ENCODE results near the gene EEIG2.
"Not testable (repeated sequence)": the region's sequence is repeated elsewhere in the genome, so short reads cannot be mapped to it uniquely, and the experiment has no call there.

- TF ChIP-seq CTCF (IDR thresholded peaks at IDR 0.05); REST (IDR thresholded peaks at IDR 0.05; ENCODE audit: low read depth, low read length); POLR2AphosphoS5 (IDR thresholded peaks at IDR 0.05; ENCODE audit: low read depth, low read length); ELF1 (IDR thresholded peaks at IDR 0.05); EZH2phosphoT487 (IDR thresholded peaks at IDR 0.05; ENCODE audit: borderline replicate concordance, low read depth); JUND (IDR thresholded peaks at IDR 0.05); ZBTB33 (IDR thresholded peaks at IDR 0.05; ENCODE audit: borderline replicate concordance, low read depth); USF2 (IDR thresholded peaks at IDR 0.05; ENCODE audit: borderline replicate concordance, low read depth, low read length); RCOR1 (IDR thresholded peaks at IDR 0.05; ENCODE audit: low read length); GATA2 (CRISPR knock-in tag; IDR thresholded peaks at IDR 0.05); MAX (IDR thresholded peaks at IDR 0.05; ENCODE audit: low read depth); SMC3 (IDR thresholded peaks at IDR 0.05; ENCODE audit: low read depth, low read length): not testable (repeated sequence)
- TF ChIP-seq USF1 (IDR thresholded peaks at IDR 0.05; ENCODE audit: borderline replicate concordance, low read depth) = peak; percentile 23; the same call in 1 of the 2 replicates
Observed at GRCh38 chr1:108536791-108537190, 23.1 kb upstream of the EEIG2 start.

Measured in SK-N-SH (cell line).